MM.1S (cell line): ENCODE measurements around the gene SUSD1.

Experiments
- DNase-seq: peaks from one replicate; pipeline ENCODE4 v3.0.0-alpha.2; 2015
- H2AFZ ChIP-seq: fragments of 300-600 bp; sonication (generic); 2 replicates; pipeline ENCODE4 v1.6.0; 2016; ENCODE audit warnings: antibody characterized with exemption, low read length
- H3F3A ChIP-seq: fragments of 300-600 bp; sonication (generic); 2 replicates; pipeline ENCODE4 v1.6.1; 2016; ENCODE audit warnings: mild to moderate bottlenecking, antibody characterized with exemption, low read length, moderate library complexity, mixed read lengths; ENCODE audit not compliant: insufficient read depth
- H3K27ac ChIP-seq: fragments of 300-600 bp; sonication (generic); 2 replicates; pipeline ENCODE4 v1.5.1; 2016; ENCODE audit warnings: mild to moderate bottlenecking, low read length
- H3K27me3 ChIP-seq: fragments of 300-600 bp; sonication (generic); replicated peaks from 2 replicates; pipeline ENCODE4 v1.6.0; 2016; ENCODE audit warnings: low read length; ENCODE audit not compliant: insufficient read depth
- H3K36me3 ChIP-seq: fragments of 300-600 bp; sonication (generic); replicated peaks from 2 replicates; pipeline ENCODE4 v1.6.1; 2016; ENCODE audit warnings: mild to moderate bottlenecking, low read length, mixed read lengths; ENCODE audit not compliant: insufficient read depth
- H3K4me1 ChIP-seq: fragments of 300-600 bp; sonication (generic); 2 replicates; pipeline ENCODE4 v1.6.1; 2016; ENCODE audit warnings: low read length, mixed read lengths
- H3K4me2 ChIP-seq: fragments of 300-600 bp; sonication (generic); 2 replicates; pipeline ENCODE4 v1.6.0; 2016; ENCODE audit warnings: low read depth, low read length
- H3K4me3 ChIP-seq: fragments of 300-600 bp; sonication (generic); 2 replicates; pipeline ENCODE4 v1.5.1; 2016; ENCODE audit warnings: low read length, mixed read lengths
- H3K79me2 ChIP-seq: fragments of 300-600 bp; sonication (generic); 2 replicates; pipeline ENCODE4 v1.6.1; 2016; ENCODE audit warnings: mixed run types, low read length, mixed read lengths
- H3K9ac ChIP-seq: fragments of 300-600 bp; sonication (generic); 2 replicates; pipeline ENCODE4 v1.6.1; 2016; ENCODE audit warnings: low read length, mixed read lengths
- H3K9me2 ChIP-seq: fragments of 300-600 bp; sonication (generic); replicated peaks from 2 replicates; pipeline ENCODE4 v1.6.1; 2016; ENCODE audit warnings: mild to moderate bottlenecking, low read length, mixed read lengths; ENCODE audit not compliant: insufficient read depth
- H3K9me3 ChIP-seq: fragments of 300-600 bp; sonication (generic); replicated peaks from 2 replicates; pipeline ENCODE4 v1.6.1; 2016; ENCODE audit warnings: mild to moderate bottlenecking, low read length, mixed read lengths; ENCODE audit not compliant: insufficient read depth
- H4K20me1 ChIP-seq: fragments of 300-600 bp; sonication (generic); 2 replicates; pipeline ENCODE4 v1.6.1; 2016; ENCODE audit warnings: mild to moderate bottlenecking, low read length, moderate library complexity, mixed read lengths; ENCODE audit not compliant: insufficient read depth
- CTCF ChIP-seq: fragments of 300-600 bp; sonication (generic); IDR thresholded peaks from 2 replicates; pipeline ENCODE4 v1.5.1; 2016; ENCODE audit warnings: antibody characterized with exemption, low read length, mixed read lengths
- EZH2 ChIP-seq: fragments of 300-600 bp; sonication (generic); optimal IDR thresholded peaks from 2 replicates; pipeline ENCODE3; 2017; ENCODE audit warnings: low read depth, mild to moderate bottlenecking, antibody characterized with exemption, low read length, mixed read lengths
- EZH2phosphoT487 ChIP-seq: fragments of 300-600 bp; sonication (generic); IDR thresholded peaks from 2 replicates; pipeline ENCODE4 v1.6.1; 2018; ENCODE audit warnings: antibody characterized with exemption, low read length

The SUSD1 gene

GRCh38 chr9:112020680-112021596 is 154.2 kb downstream of the SUSD1 start:
- no peak overlapping the region for H2AFZ ChIP-seq
- H3K27me3 ChIP-seq = no peaks in the 10 kb centered on the region
- H3K9ac ChIP-seq = no peak overlapping the region
- no peaks in the 10 kb centered on the region for H3K79me2 ChIP-seq
- H3K9me2 ChIP-seq = no peaks in the 10 kb centered on the region
- TF ChIP-seq CTCF = no peak
- TF ChIP-seq EZH2 = no peak
- TF ChIP-seq EZH2phosphoT487 = no peak
- H3K4me2 ChIP-seq = peak overlapping the region; percentile 32; the same call in 1 of the 2 replicates
- DNase-seq = no peak
- H3K9me3 ChIP-seq = no peaks in the 10 kb centered on the region
- peaks cover 8% of the 10 kb centered on the region for H3K4me1 ChIP-seq
- H3K4me3 ChIP-seq = no peak overlapping the region
- no peak overlapping the region for H3K27ac ChIP-seq
- H3K36me3 ChIP-seq = no peaks in the 10 kb centered on the region
- no peaks in the 10 kb centered on the region for H4K20me1 ChIP-seq
- H3F3A ChIP-seq = no peaks in the 10 kb centered on the region

GRCh38 chr9:112017878-112018277 is 157.2 kb downstream of the SUSD1 start:
- Histone ChIP-seq H3F3A (peaks cover 4% of the 10 kb centered on the region; the same call in 1 of the 2 replicates), H3K9me3 (no peaks in the 10 kb centered on the region), H2AFZ (no peak overlapping the region), H3K27ac (no peak overlapping the region), H3K36me3 (no peaks in the 10 kb centered on the region), H4K20me1 (no peaks in the 10 kb centered on the region), H3K9ac (no peak overlapping the region), H3K4me1 (peaks cover 15% of the 10 kb centered on the region), H3K9me2 (no peaks in the 10 kb centered on the region), H3K79me2 (no peaks in the 10 kb centered on the region), H3K4me2 (no peak overlapping the region), H3K4me3 (no peak overlapping the region), H3K27me3 (no peaks in the 10 kb centered on the region)
- TF ChIP-seq CTCF (no peak), EZH2 (no peak), EZH2phosphoT487 (no peak)
- DNase-seq = no peak

- H3F3A ChIP-seq = peaks cover 14% of the 10 kb centered on the region
- H3K36me3 ChIP-seq = no peaks in the 10 kb centered on the region
- TF ChIP-seq EZH2phosphoT487 (no peak), CTCF (no peak), EZH2 (no peak)
- H3K79me2 ChIP-seq = no peaks in the 10 kb centered on the region
- peaks cover 25% of the 10 kb centered on the region for H3K4me1 ChIP-seq
- H3K9ac ChIP-seq = no peak overlapping the region
- DNase-seq = no peak
- H3K4me3 ChIP-seq = no peak overlapping the region
- no peak overlapping the region for H2AFZ ChIP-seq
- H3K9me3 ChIP-seq = no peaks in the 10 kb centered on the region
- no peaks in the 10 kb centered on the region for H3K27me3 ChIP-seq
- no peaks in the 10 kb centered on the region for H3K9me2 ChIP-seq
- no peaks in the 10 kb centered on the region for H4K20me1 ChIP-seq
- no peak overlapping the region for H3K4me2 ChIP-seq
- no peak overlapping the region for H3K27ac ChIP-seq
Measured at GRCh38 chr9:112015736-112016135, 159.4 kb downstream of the SUSD1 start.
